Measurements from ENCODE around the gene SMNDC1.

GRCh38 chr10:110241841-110242240, 62.9 kb downstream of the SMNDC1 start:
- TF ChIP-seq CTCF (IDR thresholded peaks at IDR 0.05; ENCODE audit: low read depth, low read length) = no peak
- TF ChIP-seq EZH2phosphoT487 (IDR thresholded peaks at IDR 0.05; ENCODE audit: low read depth) = no peak

Measured in OCI-LY3 (cell line).